Heart left ventricle (tissue), 13 donors: Measurements from ENCODE around the gene ROBO1.

Source experiments
- POLR2A ChIP-seq, 2 donors: fragments of 450-650 bp; IDR thresholded peaks; one replicate each; pipeline ENCODE4 v1.6.1; 2017; ENCODE audit warnings: antibody characterized with exemption in 2 of 2, mild to moderate bottlenecking in 2 of 2, moderate library complexity in 2 of 2
- TF ChIP-seq, protein P1 (sequence below), 12 donors: fragments of 200-600 bp; sonication (generic) in 4 of 12; IDR thresholded peaks; one replicate each; pipeline versions ENCODE4 v1.5.0 to v1.8.0; 2018 to 2022; ENCODE audit warnings: antibody characterized with exemption in 12 of 12, mild to moderate bottlenecking in 5 of 12
- donor health status: ischemic (EF 13 %, LVEDD 7.1; RV severe dilation, severe dysfunction).
- donor health status: DM: no; HTN: yes; CAD: no.
- donor health status: DM: no; HTN: no; CAD: no.
- donor health status: ischemic (EF 25% LVEDD 6.9; RV normal size, moderate dysfunction).
- donor health status: ischemic (EF 25% LVEDD 5.7; RV mildly dilated, moderate dysfunction).
- donor health status: ischemic (EF 35%, LVEDD 5.7; RV mildly dilated, moderate dysfunction).
- donor health status: nonischemic (EF 11% LVEDD 7.7; RV severe dilation, severe dysfunction).
- donor health status: DM: yes; HTN: yes; CAD: no.
- donor health status: PGD.
- donor health status: ischemic (EF 29% LVEDD 5.4; RV normal size, mild dysfunction).
- donor health status: nonischemic (EF 23%, LVEDD 6.1; RV moderate dilation, normal function).

DNA sequence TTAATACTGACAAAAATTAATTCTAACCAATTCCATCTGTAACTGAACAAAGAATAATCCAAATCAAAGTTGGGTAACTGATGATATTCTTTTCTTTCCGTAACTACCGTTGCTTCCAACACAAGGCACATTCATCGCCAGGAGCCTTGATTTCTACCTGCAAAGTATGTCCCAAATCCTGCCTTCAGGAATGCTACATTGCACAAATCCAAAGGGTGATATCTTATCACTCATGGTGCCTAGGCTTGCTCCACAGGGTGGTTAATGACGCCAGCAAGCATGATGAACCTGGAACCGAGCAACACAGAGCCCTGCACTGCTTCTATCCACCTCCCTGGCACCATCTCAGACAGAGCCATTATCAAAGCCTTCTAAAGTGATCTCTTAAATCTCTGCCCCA is 772.7 kb downstream of the ROBO1 start:
- TF ChIP-seq, protein P1, sequence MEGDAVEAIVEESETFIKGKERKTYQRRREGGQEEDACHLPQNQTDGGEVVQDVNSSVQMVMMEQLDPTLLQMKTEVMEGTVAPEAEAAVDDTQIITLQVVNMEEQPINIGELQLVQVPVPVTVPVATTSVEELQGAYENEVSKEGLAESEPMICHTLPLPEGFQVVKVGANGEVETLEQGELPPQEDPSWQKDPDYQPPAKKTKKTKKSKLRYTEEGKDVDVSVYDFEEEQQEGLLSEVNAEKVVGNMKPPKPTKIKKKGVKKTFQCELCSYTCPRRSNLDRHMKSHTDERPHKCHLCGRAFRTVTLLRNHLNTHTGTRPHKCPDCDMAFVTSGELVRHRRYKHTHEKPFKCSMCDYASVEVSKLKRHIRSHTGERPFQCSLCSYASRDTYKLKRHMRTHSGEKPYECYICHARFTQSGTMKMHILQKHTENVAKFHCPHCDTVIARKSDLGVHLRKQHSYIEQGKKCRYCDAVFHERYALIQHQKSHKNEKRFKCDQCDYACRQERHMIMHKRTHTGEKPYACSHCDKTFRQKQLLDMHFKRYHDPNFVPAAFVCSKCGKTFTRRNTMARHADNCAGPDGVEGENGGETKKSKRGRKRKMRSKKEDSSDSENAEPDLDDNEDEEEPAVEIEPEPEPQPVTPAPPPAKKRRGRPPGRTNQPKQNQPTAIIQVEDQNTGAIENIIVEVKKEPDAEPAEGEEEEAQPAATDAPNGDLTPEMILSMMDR (IDR thresholded peaks at IDR 0.05): no peak
- TF ChIP-seq POLR2A (IDR thresholded peaks at IDR 0.05): no peak
